ENCODE results near the gene TIMM50. TPM values are rescaled to one million over a fixed set of nuclear protein-coding genes. Genes with fewer than 3 reads are reported as not detected.

Gene TIMM50
- total RNA-seq, 4 donors from 2014 or later = 34.0 to 63.2 (median 51.5) TPM

GRCh38 chr19:39463403-39463802 is 17.2 kb upstream of the TIMM50 start:
- DNase-seq = no peak
- no peak overlapping the region for H3K4me3 ChIP-seq
- peaks cover 49 to 98% (median 49%) of the 10 kb centered on the region in 3 donors for H3K36me3 ChIP-seq
- H3K9me3 ChIP-seq = no peaks in the 10 kb centered on the region
- intact Hi-C loops (cut with DNase I) = no loop called here
- TF ChIP-seq POLR2A (IDR thresholded peaks at IDR 0.05) = no peak
- TF ChIP-seq CTCF (IDR thresholded peaks at IDR 0.05) = no peak
- H3K27me3 ChIP-seq = no peaks in the 10 kb centered on the region
- WGBS, 2 donors = 66 to 89% methylated on average over 3 of the region's 3 CpGs
- H3K4me1 ChIP-seq = no peaks in the 10 kb centered on the region
- H3K27ac ChIP-seq = no peak overlapping the region

GRCh38 chr19:39465956-39466747 is 14.5 kb upstream of the TIMM50 start:
- no peak overlapping the region for H3K27ac ChIP-seq
- no peaks in the 10 kb centered on the region for H3K9me3 ChIP-seq
- no peak overlapping the region for H3K4me3 ChIP-seq
- H3K4me1 ChIP-seq = no peaks in the 10 kb centered on the region
- intact Hi-C loops (cut with DNase I) = no loop called here
- 93 to 95% methylated on average over 15 to 18 of the region's 18 CpGs for WGBS, 2 donors
- no peak for TF ChIP-seq POLR2A (IDR thresholded peaks at IDR 0.05)
- H3K36me3 ChIP-seq = peaks cover 52 to 98% (median 58%) of the 10 kb centered on the region in 3 donors
- no peaks in the 10 kb centered on the region for H3K27me3 ChIP-seq
- DNase-seq = no peak

- no peaks in the 10 kb centered on the region for H3K27me3 ChIP-seq
- DNase-seq = no peak
- peaks cover 68 to 100% (median 73%) of the 10 kb centered on the region in 3 donors for H3K36me3 ChIP-seq
- 94% methylated on average over 6 of the region's 7 CpGs; no CpG with 5 or more reads in 1 of the 2 donors for WGBS, 2 donors
- H3K4me1 ChIP-seq = no peaks in the 10 kb centered on the region
- TF ChIP-seq CTCF (IDR thresholded peaks at IDR 0.05) = no peak
- H3K27ac ChIP-seq = no peak overlapping the region
- H3K9me3 ChIP-seq = no peaks in the 10 kb centered on the region
- intact Hi-C loops (cut with DNase I) = no loop called here
- H3K4me3 ChIP-seq = no peak overlapping the region
Observed at GRCh38 chr19:39467941-39468340, 12.7 kb upstream of the TIMM50 start.

GRCh38 chr19:39469036-39469435 is 11.6 kb upstream of the TIMM50 start:
- Histone ChIP-seq H3K4me1 (no peaks in the 10 kb centered on the region), H3K27me3 (no peaks in the 10 kb centered on the region), H3K9me3 (no peaks in the 10 kb centered on the region), H3K27ac (no peak overlapping the region), H3K4me3 (no peak overlapping the region), H3K36me3 (peaks cover 68 to 100% (median 84%) of the 10 kb centered on the region in 3 donors)
- no peak for TF ChIP-seq CTCF (IDR thresholded peaks at IDR 0.05)
- no peak for TF ChIP-seq POLR2A (IDR thresholded peaks at IDR 0.05)
- intact Hi-C loops (cut with DNase I) = no loop called here
- 87 to 90% methylated on average over 3 to 9 of the region's 11 CpGs for WGBS, 2 donors
- DNase-seq = no peak

- Histone ChIP-seq H3K36me3 (peaks cover 72 to 100% (median 89%) of the 10 kb centered on the region in 3 donors), H3K9me3 (no peaks in the 10 kb centered on the region), H3K4me1 (no peaks in the 10 kb centered on the region), H3K27me3 (no peaks in the 10 kb centered on the region), H3K27ac (no peak overlapping the region), H3K4me3 (no peak overlapping the region)
- intact Hi-C loops (cut with DNase I) = no loop called here
- WGBS, 2 donors = 85 to 89% methylated on average over 3 to 6 of the region's 6 CpGs
- TF ChIP-seq POLR2A (IDR thresholded peaks at IDR 0.05) (no peak), CTCF (IDR thresholded peaks at IDR 0.05) (no peak)
- DNase-seq = no peak
Observed at GRCh38 chr19:39469567-39469966, 11.1 kb upstream of the TIMM50 start.

Data from esophagus squamous epithelium (tissue), 5 donors.